Thyroid gland (tissue), 4 donors: ENCODE data around the gene TMEM175. TPM values are rescaled to one million over a fixed set of nuclear protein-coding genes. Genes with fewer than 3 reads are reported as not detected.
A peak's percentile ranks its signal among the peaks of the same experiment; 100 is the strongest.
"Not testable (repeated sequence)": the region's sequence is repeated elsewhere in the genome, so short reads cannot be mapped to it uniquely, and the experiment has no call there.

Experiments
- DNase-seq, 2 donors: peaks; one replicate each; pipeline ENCODE4 v3.0.0-alpha.2; 2019
- H3K27ac ChIP-seq, 3 donors: fragments of 200-600 bp; sonication (generic); 1 replicate in 2 of 3; 2 replicates in 1 of 3; pipeline ENCODE4 v1.5.1; 2016 to 2019; ENCODE audit warnings: mild to moderate bottlenecking in 1 of 3, moderate library complexity in 1 of 3
- H3K27me3 ChIP-seq: fragments of 200-600 bp; sonication (generic); one replicate; pipeline ENCODE4 v1.5.1; 2019
- H3K36me3 ChIP-seq, 2 donors: fragments of 200-600 bp; sonication (generic); one replicate each; pipeline ENCODE4 v1.5.1; 2016 to 2019
- H3K4me1 ChIP-seq, 2 donors: fragments of 200-600 bp; sonication (generic); one replicate each; pipeline ENCODE4 v1.5.1; 2017 to 2019
- H3K4me3 ChIP-seq, 3 donors: fragments of 200-600 bp; sonication (generic); replicated peaks in 1 of 3; 1 replicate in 2 of 3; 2 replicates in 1 of 3; pipeline ENCODE4 v1.5.1; 2016; ENCODE audit warnings: mild to moderate bottlenecking in 1 of 3
- H3K9me3 ChIP-seq: fragments of 200-600 bp; sonication (generic); one replicate; pipeline ENCODE4 v1.5.1; 2017
- POLR2A ChIP-seq, 2 donors: fragments of 450-650 bp; IDR thresholded peaks; one replicate each; pipeline ENCODE4 v1.6.1; 2017; ENCODE audit warnings: antibody characterized with exemption in 2 of 2, mild to moderate bottlenecking in 2 of 2, moderate library complexity in 1 of 2
- WGBS, 2 donors: methylation state at CpG; one replicate each; pipeline ENCODE4 v1.1.5; 2017; 5-methylcytosine and 5-hydroxymethylcytosine counted together
- intact Hi-C: fragments of 100-400 bp; cut with DNase I; formaldehyde crosslinking; loops from one replicate; pipeline ENCODE4 v1.15.1; 2023
- total RNA-seq, 4 donors: library from RNA; depleted of rRNA; stranded (reverse); fragments of >200 nt; gene quantifications; one replicate each; pipeline ENCODE4 v1.2.3, GENCODE V29; 2016
- TF ChIP-seq, protein P1 (sequence below), 6 experiments: fragments of 200-600 bp in 3 of 6; fragments of 450-650 bp in 3 of 6; sonication (generic) in 3 of 6; IDR thresholded peaks; one replicate each; pipeline ENCODE4 v1.5.1; 2016 to 2019; ENCODE audit warnings: antibody characterized with exemption in 6 of 6, mild to moderate bottlenecking in 2 of 6, inconsistent platforms in 1 of 6, moderate library complexity in 1 of 6

Gene TMEM175
- total RNA-seq, 4 donors from 2014 or later, result 33.6 to 63.9 (median 40.4) TPM

DNA sequence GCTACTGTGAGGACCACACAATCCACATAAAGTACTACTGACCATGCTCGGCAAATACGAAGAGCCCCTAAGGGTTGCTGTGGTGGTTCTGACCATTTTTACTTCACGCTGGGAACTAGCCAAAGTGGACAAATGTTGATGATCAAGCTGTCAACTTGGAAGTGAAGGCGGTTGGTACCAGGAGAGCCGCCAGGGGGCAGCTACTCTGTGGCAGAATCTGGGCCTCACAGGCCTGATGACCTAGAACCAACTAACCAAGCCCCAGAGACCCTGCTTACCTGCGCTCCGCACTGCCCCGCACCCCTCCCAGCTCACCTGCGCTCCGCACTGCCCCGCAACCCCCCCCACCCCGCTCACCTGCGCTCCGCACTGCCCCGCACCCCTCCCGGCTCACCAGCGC, 5.7 kb upstream of the TMEM175 start:
- peaks cover 8 to 33% of the 10 kb centered on the region in 2 donors for H3K4me1 ChIP-seq
- TF ChIP-seq, protein P1, sequence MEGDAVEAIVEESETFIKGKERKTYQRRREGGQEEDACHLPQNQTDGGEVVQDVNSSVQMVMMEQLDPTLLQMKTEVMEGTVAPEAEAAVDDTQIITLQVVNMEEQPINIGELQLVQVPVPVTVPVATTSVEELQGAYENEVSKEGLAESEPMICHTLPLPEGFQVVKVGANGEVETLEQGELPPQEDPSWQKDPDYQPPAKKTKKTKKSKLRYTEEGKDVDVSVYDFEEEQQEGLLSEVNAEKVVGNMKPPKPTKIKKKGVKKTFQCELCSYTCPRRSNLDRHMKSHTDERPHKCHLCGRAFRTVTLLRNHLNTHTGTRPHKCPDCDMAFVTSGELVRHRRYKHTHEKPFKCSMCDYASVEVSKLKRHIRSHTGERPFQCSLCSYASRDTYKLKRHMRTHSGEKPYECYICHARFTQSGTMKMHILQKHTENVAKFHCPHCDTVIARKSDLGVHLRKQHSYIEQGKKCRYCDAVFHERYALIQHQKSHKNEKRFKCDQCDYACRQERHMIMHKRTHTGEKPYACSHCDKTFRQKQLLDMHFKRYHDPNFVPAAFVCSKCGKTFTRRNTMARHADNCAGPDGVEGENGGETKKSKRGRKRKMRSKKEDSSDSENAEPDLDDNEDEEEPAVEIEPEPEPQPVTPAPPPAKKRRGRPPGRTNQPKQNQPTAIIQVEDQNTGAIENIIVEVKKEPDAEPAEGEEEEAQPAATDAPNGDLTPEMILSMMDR (IDR thresholded peaks at IDR 0.05), result peak in 3 of 6 experiments; percentile 15 to 35 (median 16)
- no peak for TF ChIP-seq POLR2A (IDR thresholded peaks at IDR 0.05)
- DNase-seq, result peak; percentile 23 to 26
- no peaks in the 10 kb centered on the region for H3K36me3 ChIP-seq
- no peaks in the 10 kb centered on the region for H3K9me3 ChIP-seq
- 61 to 63% methylated on average over 8 of the region's 17 CpGs for WGBS, 2 donors
- intact Hi-C loops, result no loop called here
- no peaks in the 10 kb centered on the region for H3K27me3 ChIP-seq
- H3K4me3 ChIP-seq, result no peak overlapping the region
- no peak overlapping the region for H3K27ac ChIP-seq

DNA sequence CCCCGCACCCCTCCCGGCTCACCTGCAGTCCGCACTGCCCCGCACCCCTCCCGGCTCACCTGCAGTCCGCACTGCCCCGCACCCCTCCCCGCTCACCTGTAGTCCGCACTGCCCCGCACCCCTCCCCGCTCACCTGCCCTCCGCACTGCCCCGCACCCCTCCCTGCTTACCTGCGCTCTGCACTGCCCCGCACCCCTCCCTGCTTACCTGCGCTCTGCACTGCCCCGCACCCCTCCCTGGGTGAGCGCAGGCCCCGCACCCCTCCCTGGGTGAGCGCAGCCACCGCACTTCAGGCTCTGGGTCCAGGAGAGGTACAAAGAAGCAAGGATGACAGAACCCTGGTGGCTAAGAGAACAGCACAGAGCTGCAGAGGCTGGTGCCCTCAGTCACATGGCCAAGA, 4.7 kb upstream of the TMEM175 start:
- H3K4me3 ChIP-seq, DNase-seq, H3K27me3 ChIP-seq, H3K9me3 ChIP-seq, intact Hi-C loops, H3K36me3 ChIP-seq, H3K27ac ChIP-seq: not testable (repeated sequence)
- H3K4me1 ChIP-seq, result peaks cover 8 to 33% of the 10 kb centered on the region in 2 donors
- 96% methylated on average over 8 to 9 of the region's 21 CpGs for WGBS, 2 donors

DNA sequence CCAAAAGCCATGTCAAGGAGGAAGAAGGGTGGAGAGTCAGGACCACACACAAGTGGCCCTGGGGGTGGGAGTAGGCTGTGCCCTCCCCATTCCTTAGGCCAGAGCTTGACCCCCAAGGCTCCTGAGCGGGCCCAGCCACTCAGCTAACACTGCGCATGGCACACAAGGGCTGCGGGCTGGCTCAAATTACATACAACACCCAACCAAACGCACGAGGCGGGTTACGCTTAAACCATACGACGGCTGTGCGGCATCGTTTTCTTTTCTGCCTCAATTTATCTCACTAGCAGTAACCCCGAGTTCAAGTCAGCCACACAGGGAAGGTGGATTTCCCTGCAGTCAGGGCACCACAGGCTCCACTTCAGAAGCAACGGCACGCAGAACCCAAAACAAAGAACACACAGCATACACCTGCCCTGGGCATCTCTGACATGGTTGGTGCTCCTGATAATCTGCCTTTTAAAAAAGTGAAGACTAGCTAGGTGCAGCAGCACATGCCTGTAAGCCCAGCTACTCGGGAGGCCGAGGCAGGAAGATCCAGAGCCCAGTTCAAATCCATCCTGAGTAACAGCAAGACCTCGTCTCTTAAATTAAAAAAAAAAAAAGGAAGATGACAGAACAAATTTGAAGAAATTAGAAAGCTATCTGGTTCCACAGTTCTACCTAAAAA, 3.0 kb upstream of the TMEM175 start:
- Histone ChIP-seq H3K9me3 (no peaks in the 10 kb centered on the region), H3K4me1 (peaks cover 16 to 40% of the 10 kb centered on the region in 2 donors), H3K27ac (no peak overlapping the region), H3K36me3 (no peaks in the 10 kb centered on the region), H3K27me3 (no peaks in the 10 kb centered on the region), H3K4me3 (no peak overlapping the region)
- WGBS, 2 donors, result 89 to 92% methylated on average over 17 of the region's 17 CpGs
- intact Hi-C loops, result no loop called here
- TF ChIP-seq, protein P1 (IDR thresholded peaks at IDR 0.05), result no peak
- TF ChIP-seq POLR2A (IDR thresholded peaks at IDR 0.05), result no peak
- DNase-seq, result no peak

DNA sequence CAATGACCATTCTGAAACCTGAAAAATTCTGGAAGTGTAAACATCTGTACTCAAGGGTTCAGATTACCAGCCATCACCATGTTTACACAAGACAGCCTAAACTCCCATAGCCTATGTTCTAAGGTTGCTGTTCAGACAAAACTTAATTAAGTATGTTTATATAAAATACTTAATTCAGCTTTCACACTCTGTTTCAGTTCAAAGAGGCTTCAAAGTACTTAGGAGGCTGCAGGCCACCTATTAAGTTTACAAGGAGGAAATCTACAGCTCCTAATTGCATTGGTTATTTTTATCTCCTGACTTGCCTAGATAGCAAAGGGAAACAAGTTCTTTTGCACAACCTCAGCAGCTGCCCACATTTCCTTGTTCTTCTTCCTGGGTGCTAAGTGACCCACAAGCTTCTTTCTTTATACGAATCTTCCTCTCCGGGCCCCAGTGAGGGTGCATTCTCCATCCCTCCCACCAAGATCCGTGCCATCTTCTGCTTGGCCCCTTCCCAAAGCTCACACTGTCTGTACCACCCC, 2.2 kb upstream of the TMEM175 start:
- no peak overlapping the region for H3K27ac ChIP-seq
- 67 to 70% methylated on average over 3 of the region's 3 CpGs for WGBS, 2 donors
- intact Hi-C loops, result no loop called here
- peaks cover 16 to 34% of the 10 kb centered on the region in 2 donors for H3K4me1 ChIP-seq
- TF ChIP-seq, protein P1 (IDR thresholded peaks at IDR 0.05), result no peak
- no peak for TF ChIP-seq POLR2A (IDR thresholded peaks at IDR 0.05)
- no peaks in the 10 kb centered on the region for H3K36me3 ChIP-seq
- no peak for DNase-seq
- H3K4me3 ChIP-seq, result no peak overlapping the region
- no peaks in the 10 kb centered on the region for H3K27me3 ChIP-seq
- H3K9me3 ChIP-seq, result no peaks in the 10 kb centered on the region

DNA sequence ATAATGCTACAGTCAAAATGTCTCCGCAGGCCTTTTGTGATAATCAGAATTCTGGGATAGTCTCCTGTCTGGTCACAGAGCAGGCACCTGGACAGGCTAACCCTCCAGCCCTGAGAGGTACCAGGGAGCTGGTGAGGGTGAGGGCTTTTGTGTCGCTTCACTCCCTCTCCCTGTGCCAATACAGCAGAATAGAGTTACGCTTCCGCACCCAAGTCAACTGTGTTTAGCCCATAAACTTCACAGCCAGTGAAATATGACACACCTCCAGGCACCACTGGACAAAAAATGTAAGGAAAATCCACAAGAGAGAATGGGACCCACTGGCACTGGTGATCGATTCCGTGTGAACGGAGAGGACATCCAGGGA, 1.4 kb upstream of the TMEM175 start:
- no peak for DNase-seq
- TF ChIP-seq POLR2A (IDR thresholded peaks at IDR 0.05), result no peak
- TF ChIP-seq, protein P1 (IDR thresholded peaks at IDR 0.05), result no peak
- Histone ChIP-seq H3K36me3 (no peaks in the 10 kb centered on the region), H3K4me1 (peaks cover 16 to 33% of the 10 kb centered on the region in 2 donors), H3K4me3 (peak overlapping the region in 1 of 3 donors; percentile 99), H3K9me3 (no peaks in the 10 kb centered on the region), H3K27ac (no peak overlapping the region), H3K27me3 (no peaks in the 10 kb centered on the region)
- intact Hi-C loops, result no loop called here
- 54 to 64% methylated on average over 6 to 7 of the region's 7 CpGs for WGBS, 2 donors
